Measurements from ENCODE around the gene AAMDC. TPM values are rescaled to one million over a fixed set of nuclear protein-coding genes. Genes with fewer than 3 reads are reported as not detected.
"Not testable (repeated sequence)": the region's sequence is repeated elsewhere in the genome, so short reads cannot be mapped to it uniquely, and the experiment has no call there.

Gene AAMDC
- total RNA-seq, 1 experiment from 2014 or later: 21.1 TPM

- no peak for DNase-seq (ENCODE audit: low read depth)
- in situ Hi-C loops (cut with HindIII; ENCODE audit: low pct_unique_long_range_greater_than_20kb, low sequenced_read_pairs): no loop called here
Measured at GRCh38 chr11:77874206-77874605, 53.3 kb downstream of the AAMDC start.

GRCh38 chr11:77876045-77876444 is 55.1 kb downstream of the AAMDC start:
- DNase-seq (ENCODE audit: low read depth): no peak
- in situ Hi-C loops (cut with HindIII; ENCODE audit: low pct_unique_long_range_greater_than_20kb, low sequenced_read_pairs): no loop called here

DNA sequence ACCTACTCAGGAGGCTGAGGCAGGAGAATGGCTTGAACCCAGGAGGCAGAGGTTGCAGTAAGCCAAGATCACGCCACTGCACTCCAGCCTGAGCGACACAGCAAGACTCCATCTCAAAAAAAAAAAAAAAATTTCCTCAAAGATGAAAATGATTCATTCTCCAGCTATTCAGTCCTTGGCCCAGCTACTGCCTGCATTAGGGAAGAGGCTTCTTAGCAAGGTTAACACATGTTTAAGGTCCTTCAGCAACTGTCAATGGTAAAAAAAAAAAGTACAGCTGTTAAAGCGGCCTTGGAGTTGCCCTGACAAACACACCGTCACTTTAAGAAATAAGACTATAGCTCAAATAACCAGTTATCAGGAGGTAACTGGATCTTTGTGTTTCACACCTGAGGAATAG is 57.3 kb downstream of the AAMDC start:
- in situ Hi-C loops (cut with HindIII; ENCODE audit: low pct_unique_long_range_greater_than_20kb, low sequenced_read_pairs): not testable (repeated sequence)
- peak; percentile 18 for DNase-seq (ENCODE audit: low read depth)

DNA sequence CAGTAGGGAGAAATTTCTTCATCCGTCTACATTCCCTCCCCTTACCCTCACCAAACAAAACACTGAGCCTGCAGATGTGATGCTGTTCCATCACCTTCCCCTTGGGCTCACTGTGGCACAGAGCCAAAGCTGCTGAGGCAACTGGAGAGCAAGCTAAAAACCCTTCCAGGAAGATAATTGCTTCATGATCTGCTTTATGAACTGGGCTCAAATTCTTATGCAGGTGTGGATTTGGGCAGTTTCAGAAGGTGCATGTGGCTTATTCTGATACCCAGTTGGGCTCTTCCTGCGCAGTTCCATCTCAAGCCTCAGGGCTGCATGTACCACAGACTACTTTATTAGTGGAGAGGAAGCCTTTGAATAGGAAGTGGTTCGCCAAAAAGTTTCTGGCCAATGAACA is 58.3 kb downstream of the AAMDC start:
- in situ Hi-C loops (cut with HindIII; ENCODE audit: low pct_unique_long_range_greater_than_20kb, low sequenced_read_pairs): no loop called here
- no peak for DNase-seq (ENCODE audit: low read depth)

DNA sequence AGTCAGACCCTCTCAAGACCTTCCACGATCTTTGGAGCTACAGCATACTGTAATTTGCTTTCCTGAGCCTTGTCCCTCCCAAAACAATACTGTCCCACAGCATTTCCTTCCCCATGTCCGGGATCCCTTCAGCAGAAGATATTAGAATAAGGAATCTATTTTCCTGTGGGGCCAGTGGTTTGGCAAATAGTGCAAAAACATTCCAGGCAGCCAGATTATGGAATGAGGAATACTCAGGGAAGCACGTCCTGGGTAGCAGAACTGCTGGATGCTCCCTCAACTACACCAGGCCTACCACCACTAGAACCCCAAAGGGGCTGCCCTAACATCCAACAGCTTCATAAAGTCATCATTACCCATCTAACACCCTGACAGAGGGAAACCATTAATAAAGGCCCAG is 61.5 kb downstream of the AAMDC start:
- in situ Hi-C loops (cut with HindIII; ENCODE audit: low pct_unique_long_range_greater_than_20kb, low sequenced_read_pairs): no loop called here
- DNase-seq (ENCODE audit: low read depth): no peak

DNA sequence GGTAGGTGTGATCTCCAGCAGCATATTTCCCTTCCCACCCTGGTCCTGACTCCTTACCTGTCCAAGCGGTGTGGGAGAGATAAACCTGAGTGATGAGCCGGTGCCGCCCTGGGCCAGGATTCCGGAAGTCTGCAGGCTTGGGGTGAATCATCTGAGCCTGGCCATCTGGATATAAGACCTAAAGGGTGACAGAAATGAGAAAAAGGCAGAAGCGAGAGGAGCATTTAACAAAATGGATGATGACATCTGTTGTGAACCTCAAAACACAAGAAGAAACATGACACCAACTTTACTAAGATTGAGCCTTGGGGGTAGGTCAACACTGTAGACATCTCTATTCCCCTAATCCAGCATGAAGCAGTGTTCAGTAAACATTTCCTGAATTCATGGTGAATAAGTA is 62.8 kb downstream of the AAMDC start:
- no peak for DNase-seq (ENCODE audit: low read depth)
- in situ Hi-C loops (cut with HindIII; ENCODE audit: low pct_unique_long_range_greater_than_20kb, low sequenced_read_pairs): no loop called here

- no peak for DNase-seq (ENCODE audit: low read depth)
- in situ Hi-C loops (cut with HindIII; ENCODE audit: low pct_unique_long_range_greater_than_20kb, low sequenced_read_pairs): no loop called here
Measured at GRCh38 chr11:77884186-77884828, 63.4 kb downstream of the AAMDC start.

DNA sequence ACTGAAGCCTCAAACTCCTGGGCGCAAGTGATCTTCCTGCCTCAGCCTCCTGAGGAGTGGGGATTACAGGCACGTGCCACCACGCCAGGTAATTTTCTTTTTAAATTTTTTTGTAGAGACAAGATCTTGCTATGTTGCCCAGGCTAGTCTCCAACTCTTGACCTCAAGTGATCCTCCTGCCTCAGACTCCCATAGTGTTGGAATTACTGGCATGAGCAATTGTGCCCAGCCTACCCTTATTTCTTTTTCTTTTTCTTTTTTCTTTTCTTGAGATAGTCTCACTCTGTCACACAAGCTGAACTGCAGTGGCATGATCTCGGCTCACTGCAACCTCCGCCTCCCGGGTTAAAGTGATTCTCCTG is 63.9 kb downstream of the AAMDC start:
- no peak for DNase-seq (ENCODE audit: low read depth)
- in situ Hi-C loops (cut with HindIII; ENCODE audit: low pct_unique_long_range_greater_than_20kb, low sequenced_read_pairs): no loop called here

DNA sequence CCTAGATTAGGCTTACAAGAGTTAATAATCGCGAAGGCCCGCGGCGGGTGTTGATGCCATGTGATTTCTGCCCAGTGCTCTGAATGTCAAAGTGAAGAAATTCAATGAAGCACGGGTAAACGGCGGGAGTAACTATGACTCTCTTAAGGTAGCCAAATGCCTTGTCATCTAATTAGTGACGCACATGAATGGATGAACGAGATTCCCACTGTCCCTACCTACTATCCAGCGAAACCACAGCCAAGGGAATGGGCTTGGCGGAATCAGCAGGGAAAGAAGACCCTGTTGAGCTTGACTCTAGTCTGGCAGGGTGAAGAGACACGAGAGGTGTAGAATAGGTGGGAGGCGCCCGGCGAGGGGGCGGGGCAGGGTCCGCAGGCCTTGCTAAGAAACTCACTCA is 65.5 kb downstream of the AAMDC start:
- in situ Hi-C loops (cut with HindIII; ENCODE audit: low pct_unique_long_range_greater_than_20kb, low sequenced_read_pairs): no loop called here
- no peak for DNase-seq (ENCODE audit: low read depth)

DNA sequence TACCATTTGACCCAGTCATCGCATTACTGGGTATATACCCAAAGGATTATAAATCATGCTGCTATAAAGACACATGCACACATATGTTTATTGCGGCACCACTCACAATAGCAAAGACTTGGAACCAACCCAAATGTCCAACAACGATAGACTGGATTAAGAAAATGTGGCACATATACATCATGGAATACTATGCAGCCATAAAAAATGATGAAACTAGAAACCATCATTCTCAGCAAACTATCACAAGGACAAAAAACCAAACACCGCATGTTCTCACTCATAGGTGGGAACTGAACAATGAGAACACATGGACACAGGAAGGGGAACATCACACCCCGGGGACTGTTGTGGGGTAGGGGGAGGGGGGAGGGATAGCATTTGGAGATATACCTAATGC is 68.1 kb downstream of the AAMDC start:
- DNase-seq (ENCODE audit: low read depth); in situ Hi-C loops (cut with HindIII; ENCODE audit: low pct_unique_long_range_greater_than_20kb, low sequenced_read_pairs): not testable (repeated sequence)

- DNase-seq (ENCODE audit: low read depth); in situ Hi-C loops (cut with HindIII; ENCODE audit: low pct_unique_long_range_greater_than_20kb, low sequenced_read_pairs): not testable (repeated sequence)
Measured at GRCh38 chr11:77890100-77890614, 69.2 kb downstream of the AAMDC start.

GRCh38 chr11:77890619-77891056 is 69.7 kb downstream of the AAMDC start:
- in situ Hi-C loops (cut with HindIII; ENCODE audit: low pct_unique_long_range_greater_than_20kb, low sequenced_read_pairs); DNase-seq (ENCODE audit: low read depth): not testable (repeated sequence)

DNA sequence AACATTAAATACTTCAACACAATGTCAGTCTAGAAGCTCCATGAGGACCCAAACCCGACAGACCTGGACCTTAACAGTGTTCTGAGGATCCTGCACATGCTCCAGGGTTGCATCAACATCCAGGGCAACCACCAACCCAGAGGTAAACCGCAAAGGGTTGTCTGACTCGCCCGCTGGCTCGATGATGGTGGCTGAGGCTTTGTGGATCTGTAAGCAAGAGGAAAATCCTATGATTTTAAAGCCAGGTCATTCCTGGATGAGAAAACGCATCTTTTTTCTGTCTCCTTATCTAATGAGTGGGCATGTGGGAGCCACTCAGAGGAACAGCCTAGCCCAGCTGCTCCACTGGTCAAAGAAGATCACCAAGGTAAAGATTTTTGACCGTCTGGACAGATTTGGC is 70.3 kb downstream of the AAMDC start:
- in situ Hi-C loops (cut with HindIII; ENCODE audit: low pct_unique_long_range_greater_than_20kb, low sequenced_read_pairs): not testable (repeated sequence)

DNA sequence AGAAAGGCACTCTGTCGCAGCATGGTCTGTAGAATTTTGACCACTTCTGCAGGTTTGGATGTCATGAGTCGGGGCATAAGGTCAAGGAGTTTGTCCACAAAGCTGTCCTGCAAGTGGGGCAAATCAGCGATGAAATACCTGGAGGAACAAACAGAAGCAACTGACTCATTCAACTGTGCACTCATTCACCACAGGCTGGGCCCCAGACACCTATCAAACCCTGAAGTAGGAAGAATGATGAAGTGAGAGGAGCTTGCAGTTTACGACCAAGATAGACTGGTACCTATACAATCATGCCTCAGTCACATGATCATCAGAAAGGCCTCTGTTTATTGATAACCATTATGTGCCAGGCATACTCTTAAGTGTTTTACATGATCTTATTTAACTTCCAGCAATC is 70.8 kb downstream of the AAMDC start:
- DNase-seq (ENCODE audit: low read depth); in situ Hi-C loops (cut with HindIII; ENCODE audit: low pct_unique_long_range_greater_than_20kb, low sequenced_read_pairs): not testable (repeated sequence)

More for the DNA sequence above, 70.3 kb downstream of the AAMDC start:
- not testable (repeated sequence) for DNase-seq (ENCODE audit: low read depth)

GRCh38 chr11:77894949-77895348 is 74.0 kb downstream of the AAMDC start:
- in situ Hi-C loops (cut with HindIII; ENCODE audit: low pct_unique_long_range_greater_than_20kb, low sequenced_read_pairs); DNase-seq (ENCODE audit: low read depth): not testable (repeated sequence)

GRCh38 chr11:77908835-77909234 is 87.9 kb downstream of the AAMDC start:
- in situ Hi-C loops (cut with HindIII; ENCODE audit: low pct_unique_long_range_greater_than_20kb, low sequenced_read_pairs): no loop called here
- no peak for DNase-seq (ENCODE audit: low read depth)

DNA sequence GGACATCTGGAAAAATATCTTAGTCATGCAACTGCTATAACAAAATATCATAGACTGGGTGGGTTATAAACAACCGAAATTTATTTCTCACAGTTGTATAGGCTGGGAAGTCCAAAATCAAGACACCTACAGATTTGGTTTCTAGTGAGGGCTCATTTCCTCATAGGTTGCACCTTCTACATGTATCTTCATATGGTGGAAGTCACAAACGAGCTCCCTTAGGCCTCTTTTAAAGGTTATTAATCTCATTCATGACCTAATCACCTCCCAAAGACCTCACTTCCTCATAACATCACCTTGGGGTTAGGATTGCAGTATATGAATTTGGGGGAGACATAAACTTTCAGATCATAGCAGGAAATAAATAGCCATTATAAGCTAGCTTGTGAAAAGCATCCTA is 88.3 kb downstream of the AAMDC start:
- in situ Hi-C loops (cut with HindIII; ENCODE audit: low pct_unique_long_range_greater_than_20kb, low sequenced_read_pairs): no loop called here

GRCh38 chr11:77910828-77911227 is 89.9 kb downstream of the AAMDC start:
- DNase-seq (ENCODE audit: low read depth); in situ Hi-C loops (cut with HindIII; ENCODE audit: low pct_unique_long_range_greater_than_20kb, low sequenced_read_pairs): not testable (repeated sequence)

More for the DNA sequence above, 88.3 kb downstream of the AAMDC start:
- DNase-seq (ENCODE audit: low read depth): no peak

DNA sequence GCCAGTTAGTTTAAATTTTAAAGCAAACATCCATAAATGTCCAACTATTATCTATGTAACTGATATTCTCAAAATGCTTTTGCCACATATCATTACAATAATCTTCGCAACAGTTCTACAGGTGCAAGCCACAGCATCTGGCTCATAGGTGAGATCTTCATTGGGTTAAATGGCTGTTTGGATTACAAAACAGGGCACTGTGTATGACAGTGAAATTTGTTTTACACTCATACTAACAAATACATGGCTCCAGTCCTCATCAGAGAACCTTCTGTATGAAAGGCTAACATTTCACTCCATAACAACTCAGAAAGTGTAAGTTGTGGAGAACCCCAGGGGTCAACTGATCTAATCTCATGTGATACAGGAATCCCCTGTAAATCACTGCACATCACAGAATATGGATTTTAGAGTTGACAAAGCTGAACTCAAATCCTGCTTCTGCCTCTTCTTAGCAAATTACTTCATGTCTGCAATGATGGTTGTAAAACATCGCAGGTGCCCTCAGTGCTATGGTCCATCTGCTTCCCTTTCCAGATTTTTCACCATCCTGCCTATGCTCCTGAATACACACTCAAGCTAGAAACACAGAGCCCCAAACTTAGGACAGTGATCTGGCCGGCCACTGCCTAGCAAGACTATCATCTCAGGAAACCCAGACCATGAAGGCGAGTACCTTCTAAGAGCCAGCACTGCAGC is 92.8 kb downstream of the AAMDC start:
- in situ Hi-C loops (cut with HindIII; ENCODE audit: low pct_unique_long_range_greater_than_20kb, low sequenced_read_pairs): not testable (repeated sequence)
- peak; percentile 18 for DNase-seq (ENCODE audit: low read depth)
